Testis (tissue), 2 donors: ENCODE data around the gene RSL1D1.
A peak's percentile ranks its signal among the peaks of the same experiment; 100 is the strongest.

Experiments
- CTCF ChIP-seq, 3 experiments: fragments of 450-650 bp in 2 of 3; fragments of 200-600 bp in 1 of 3; sonication (generic) in 1 of 3; IDR thresholded peaks; one replicate each; pipeline ENCODE4 v1.5.1; 2016 to 2019; ENCODE audit warnings: antibody characterized with exemption in 3 of 3, mild to moderate bottlenecking in 2 of 3, moderate library complexity in 1 of 3
- POLR2A ChIP-seq: fragments of 450-650 bp; IDR thresholded peaks from one replicate; pipeline ENCODE4 v1.6.1; 2017; ENCODE audit warnings: antibody characterized with exemption, mild to moderate bottlenecking, moderate library complexity

DNA sequence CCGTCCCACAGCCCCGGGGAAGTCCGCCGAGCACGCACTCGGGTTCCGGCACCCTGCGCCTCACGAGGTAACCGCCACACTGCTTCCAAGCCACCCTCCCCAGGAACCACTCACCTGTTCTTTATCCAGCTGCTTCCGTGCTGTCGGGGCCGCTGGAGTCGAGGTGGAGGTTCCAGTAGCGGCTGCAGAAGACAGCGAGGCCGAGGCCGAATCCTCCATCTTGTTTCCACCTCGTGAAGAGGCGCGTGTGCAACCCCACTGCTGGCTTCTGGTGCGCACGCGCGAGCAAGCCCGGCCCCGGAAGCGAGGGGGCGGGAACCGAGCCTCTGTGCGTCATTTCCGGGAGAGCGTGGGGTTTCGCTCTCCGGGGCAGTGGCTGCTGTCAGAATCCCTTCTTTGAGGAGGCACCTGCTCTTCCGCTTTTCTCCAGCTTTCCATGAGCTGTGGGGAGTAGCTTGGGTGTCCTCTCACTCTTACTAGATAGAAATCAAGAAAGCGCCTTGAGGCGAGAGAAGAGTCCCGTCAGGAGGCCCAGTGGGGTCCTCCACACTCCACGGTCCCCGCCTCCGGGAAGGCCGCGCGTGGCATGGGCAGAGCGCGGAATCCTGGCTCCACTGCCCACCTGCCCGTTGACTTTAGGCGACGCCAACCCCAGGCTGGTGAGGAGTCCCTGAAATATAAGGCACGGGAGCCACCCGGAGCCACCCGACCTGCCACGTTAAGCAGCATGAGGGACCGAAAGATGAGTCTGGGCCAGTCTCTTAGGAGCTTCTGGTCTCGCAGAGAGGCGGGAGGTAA, at the start of gene RSL1D1:
- no peak for TF ChIP-seq CTCF (IDR thresholded peaks at IDR 0.05)
- TF ChIP-seq POLR2A = peak; percentile 64
